Panc1 (cell line): ENCODE measurements around the gene ASPHD1. TPM values are rescaled to one million over a fixed set of nuclear protein-coding genes. Genes with fewer than 3 reads are reported as not detected.

Experiments used
- ATAC-seq: fragments of 200-7000 bp; cut with Tn5 transposase; 2 replicates; pipeline ENCODE4 v1.9.1; 2020; ENCODE audit warnings: mild to moderate bottlenecking, moderate library complexity
- BruUV-seq: library from RNA; stranded (reverse); fragments of 400-500 nt; replicated peaks from 2 replicates; lab custom pipeline; 2021; lab: Mats Ljungman, UMichigan
- CTCF ChIA-PET: fragments of 300-600 bp; sonication (Branson Sonifier 250); formaldehyde crosslinking; loops from one replicate; lab custom pipeline; 2022; ENCODE audit warnings: antibody characterized with exemption; lab: Charles Lee
- POLR2A ChIA-PET: fragments of 300-600 bp; sonication (Branson Sonifier 250); formaldehyde crosslinking; loops from one replicate; lab custom pipeline; 2022; ENCODE audit warnings: antibody characterized with exemption; lab: Charles Lee
- DNase-seq: peaks from one replicate; pipeline ENCODE4 v3.0.0-alpha.2; 2010; ENCODE audit warnings: low read depth, low spot score
- H3K27ac ChIP-seq: 2 replicates; pipeline ENCODE4 v1.5.1; 2011; ENCODE audit warnings: mild to moderate bottlenecking, low read length, inconsistent platforms
- H3K27me3 ChIP-seq: fragments of 200-500 bp; sonication (Bioruptor generic); 2 replicates; pipeline ENCODE4 v1.6.0; 2014; ENCODE audit warnings: low read length, inconsistent platforms; ENCODE audit not compliant: control insufficient read depth, insufficient read depth
- H3K36me3 ChIP-seq: fragments of 200-500 bp; sonication (Bioruptor generic); 2 replicates; pipeline ENCODE4 v1.5.1; 2014; ENCODE audit warnings: inconsistent platforms, mild to moderate bottlenecking, low read length, moderate library complexity; ENCODE audit not compliant: control insufficient read depth, insufficient read depth
- H3K4me1 ChIP-seq: 2 replicates; pipeline ENCODE4 v1.5.1; 2011; ENCODE audit warnings: inconsistent platforms, mild to moderate bottlenecking, low read length, moderate library complexity; ENCODE audit not compliant: control insufficient read depth, insufficient read depth
- H3K4me3 ChIP-seq, 2 experiments: 2 replicates each; pipeline ENCODE4 v1.5.1; 2011 to 2012; ENCODE audit warnings: low read depth in 2 of 2, low read length in 2 of 2, mild to moderate bottlenecking in 2 of 2, inconsistent platforms in 1 of 2, moderate library complexity in 1 of 2
- H3K9me3 ChIP-seq: fragments of 200-500 bp; sonication (Bioruptor generic); 2 replicates; pipeline ENCODE4 v1.5.1; 2014; ENCODE audit warnings: low read depth, mild to moderate bottlenecking, inconsistent platforms, low read length, moderate library complexity; ENCODE audit not compliant: control insufficient read depth, insufficient read depth
- POLR2AphosphoS5 ChIP-seq: IDR thresholded peaks from 2 replicates; pipeline ENCODE4 v1.6.1; 2012; ENCODE audit warnings: mild to moderate bottlenecking, low read depth, low read length, moderate library complexity
- SIN3A ChIP-seq: IDR thresholded peaks from 2 replicates; pipeline ENCODE4 v1.6.1; 2012; ENCODE audit warnings: low read depth, mild to moderate bottlenecking, low read length, moderate library complexity, borderline replicate concordance; ENCODE audit not compliant: insufficient read depth
- TCF7L2 ChIP-seq: IDR thresholded peaks from 2 replicates; pipeline ENCODE4 v1.6.1; 2011; ENCODE audit warnings: mild to moderate bottlenecking, low read depth, low read length, inconsistent platforms
- in situ Hi-C: cut with HindIII; loops from 2 replicates; pipeline ENCODE4 v1.10.0; 2016; ENCODE audit warnings: low sequenced_read_pairs, low pct_unique_long_range_greater_than_20kb
- intact Hi-C: fragments of 100-400 bp; cut with micrococcal nuclease; formaldehyde crosslinking; loops from one replicate; pipeline ENCODE4 v1.10.0; 2022; ENCODE audit not compliant: unreplicated experiment
- total RNA-seq: library from RNA; stranded (reverse); gene quantifications from one replicate; pipeline ENCODE4 v1.2.1, GENCODE V29; 2021; ENCODE audit not compliant: unreplicated experiment
- TF ChIP-seq, protein P1 (sequence below), 2 experiments: IDR thresholded peaks; 2 replicates each; pipeline ENCODE4 v1.6.1; 2011 to 2012; ENCODE audit warnings: low read depth in 2 of 2, control low read depth in 1 of 2, low read length in 1 of 2, mild to moderate bottlenecking in 1 of 2, moderate library complexity in 1 of 2; ENCODE audit not compliant: insufficient read depth in 1 of 2
- TF ChIP-seq, protein P2 (sequence below): fragments of 450-650 bp; IDR thresholded peaks from 2 replicates; pipeline ENCODE4 v1.5.1; 2017; ENCODE audit warnings: mild to moderate bottlenecking

Gene ASPHD1
- total RNA-seq, 1 experiment from 2014 or later: 87.0 TPM

DNA sequence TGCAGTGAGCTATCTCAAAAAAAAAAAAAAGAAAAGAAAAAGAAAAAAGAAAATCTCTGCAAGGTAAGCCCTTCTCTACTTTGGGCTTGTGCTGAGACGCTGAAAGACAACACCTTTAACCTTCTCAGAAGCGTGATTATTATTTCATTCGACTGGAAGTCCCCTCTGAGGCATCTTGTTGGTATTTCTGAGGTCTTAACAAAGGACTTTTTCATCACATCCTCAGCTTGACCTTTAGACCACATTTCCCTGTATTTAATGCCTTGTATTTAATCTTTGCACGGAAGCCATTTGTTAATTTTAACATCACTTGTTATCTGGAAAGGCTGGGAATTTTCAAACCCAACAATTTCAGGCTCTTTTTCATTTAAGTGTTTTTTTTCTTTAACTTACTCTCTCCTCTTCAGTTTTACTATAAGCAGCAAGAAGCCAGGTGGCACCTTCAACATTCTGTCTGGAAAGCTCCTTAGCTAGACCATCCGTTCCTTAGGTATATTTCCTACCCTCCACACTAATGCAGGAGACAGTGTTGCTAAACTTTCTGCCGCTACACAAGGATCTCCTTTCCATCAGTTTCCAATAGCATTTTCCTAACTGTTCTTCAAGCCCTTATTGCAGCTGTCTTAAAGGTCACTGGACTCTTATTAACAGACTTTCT lies 15.4 kb downstream of the ASPHD1 start:
- TF ChIP-seq, protein P1, sequence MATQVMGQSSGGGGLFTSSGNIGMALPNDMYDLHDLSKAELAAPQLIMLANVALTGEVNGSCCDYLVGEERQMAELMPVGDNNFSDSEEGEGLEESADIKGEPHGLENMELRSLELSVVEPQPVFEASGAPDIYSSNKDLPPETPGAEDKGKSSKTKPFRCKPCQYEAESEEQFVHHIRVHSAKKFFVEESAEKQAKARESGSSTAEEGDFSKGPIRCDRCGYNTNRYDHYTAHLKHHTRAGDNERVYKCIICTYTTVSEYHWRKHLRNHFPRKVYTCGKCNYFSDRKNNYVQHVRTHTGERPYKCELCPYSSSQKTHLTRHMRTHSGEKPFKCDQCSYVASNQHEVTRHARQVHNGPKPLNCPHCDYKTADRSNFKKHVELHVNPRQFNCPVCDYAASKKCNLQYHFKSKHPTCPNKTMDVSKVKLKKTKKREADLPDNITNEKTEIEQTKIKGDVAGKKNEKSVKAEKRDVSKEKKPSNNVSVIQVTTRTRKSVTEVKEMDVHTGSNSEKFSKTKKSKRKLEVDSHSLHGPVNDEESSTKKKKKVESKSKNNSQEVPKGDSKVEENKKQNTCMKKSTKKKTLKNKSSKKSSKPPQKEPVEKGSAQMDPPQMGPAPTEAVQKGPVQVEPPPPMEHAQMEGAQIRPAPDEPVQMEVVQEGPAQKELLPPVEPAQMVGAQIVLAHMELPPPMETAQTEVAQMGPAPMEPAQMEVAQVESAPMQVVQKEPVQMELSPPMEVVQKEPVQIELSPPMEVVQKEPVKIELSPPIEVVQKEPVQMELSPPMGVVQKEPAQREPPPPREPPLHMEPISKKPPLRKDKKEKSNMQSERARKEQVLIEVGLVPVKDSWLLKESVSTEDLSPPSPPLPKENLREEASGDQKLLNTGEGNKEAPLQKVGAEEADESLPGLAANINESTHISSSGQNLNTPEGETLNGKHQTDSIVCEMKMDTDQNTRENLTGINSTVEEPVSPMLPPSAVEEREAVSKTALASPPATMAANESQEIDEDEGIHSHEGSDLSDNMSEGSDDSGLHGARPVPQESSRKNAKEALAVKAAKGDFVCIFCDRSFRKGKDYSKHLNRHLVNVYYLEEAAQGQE (IDR thresholded peaks at IDR 0.05; ENCODE audit: insufficient read depth in 1 of 2, low read depth in 2 of 2, low read length in 1 of 2): no peak
- TF ChIP-seq POLR2AphosphoS5 (no peak), TCF7L2 (no peak), SIN3A (no peak)
- TF ChIP-seq, protein P2, sequence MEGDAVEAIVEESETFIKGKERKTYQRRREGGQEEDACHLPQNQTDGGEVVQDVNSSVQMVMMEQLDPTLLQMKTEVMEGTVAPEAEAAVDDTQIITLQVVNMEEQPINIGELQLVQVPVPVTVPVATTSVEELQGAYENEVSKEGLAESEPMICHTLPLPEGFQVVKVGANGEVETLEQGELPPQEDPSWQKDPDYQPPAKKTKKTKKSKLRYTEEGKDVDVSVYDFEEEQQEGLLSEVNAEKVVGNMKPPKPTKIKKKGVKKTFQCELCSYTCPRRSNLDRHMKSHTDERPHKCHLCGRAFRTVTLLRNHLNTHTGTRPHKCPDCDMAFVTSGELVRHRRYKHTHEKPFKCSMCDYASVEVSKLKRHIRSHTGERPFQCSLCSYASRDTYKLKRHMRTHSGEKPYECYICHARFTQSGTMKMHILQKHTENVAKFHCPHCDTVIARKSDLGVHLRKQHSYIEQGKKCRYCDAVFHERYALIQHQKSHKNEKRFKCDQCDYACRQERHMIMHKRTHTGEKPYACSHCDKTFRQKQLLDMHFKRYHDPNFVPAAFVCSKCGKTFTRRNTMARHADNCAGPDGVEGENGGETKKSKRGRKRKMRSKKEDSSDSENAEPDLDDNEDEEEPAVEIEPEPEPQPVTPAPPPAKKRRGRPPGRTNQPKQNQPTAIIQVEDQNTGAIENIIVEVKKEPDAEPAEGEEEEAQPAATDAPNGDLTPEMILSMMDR: no peak

DNA sequence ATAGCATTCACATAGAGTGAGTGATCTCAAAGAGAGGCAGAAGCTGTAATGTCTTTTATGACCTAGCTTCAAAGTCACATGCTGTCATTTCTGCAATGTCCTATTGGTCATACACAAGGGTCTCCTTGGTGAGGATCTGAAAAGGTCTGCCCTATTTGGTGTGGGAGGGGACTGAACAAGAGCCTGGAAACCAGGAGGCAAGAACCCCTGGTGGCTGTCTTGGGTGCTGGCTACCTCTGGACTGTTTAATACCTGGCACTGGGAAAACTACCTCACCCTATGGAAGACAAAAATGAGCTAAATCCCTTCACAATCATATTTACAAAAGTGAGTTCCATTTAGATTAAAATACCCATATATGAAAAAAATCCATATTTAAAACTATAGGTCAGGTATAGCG lies 16.7 kb downstream of the ASPHD1 start:
- in situ Hi-C loops (no loop called here), intact Hi-C loops (loop anchor here (10.0 kb wide), 1 partner anchor 108 kb away; the partner anchor contains the start of gene C16orf92)
- Histone ChIP-seq H3K9me3 (no peaks in the 10 kb centered on the region), H3K36me3 (peaks cover 11% of the 10 kb centered on the region; the same call in 1 of the 2 replicates), H3K27me3 (no peaks in the 10 kb centered on the region), H3K27ac (no peak overlapping the region), H3K4me1 (no peaks in the 10 kb centered on the region), H3K4me3 (no peak overlapping the region)
- BruUV-seq: no TSS peak
- DNase-seq (no peak), ATAC-seq (peak; percentile 22; the same call in 1 of the 2 replicates)
- TF ChIP-seq POLR2AphosphoS5 (no peak), SIN3A (no peak), TCF7L2 (no peak)
- TF ChIP-seq, protein P1 (IDR thresholded peaks at IDR 0.05; ENCODE audit: insufficient read depth in 1 of 2, low read depth in 2 of 2, low read length in 1 of 2): no peak
- TF ChIP-seq, protein P2: no peak
- ChIA-PET CTCF (interaction anchor here (0.6 to 1.5 kb wide), 3 partner anchors 13 to 45 kb away, joined by 4 to 9 read pairs (median 5); partner anchors contain the start of gene TMEM219), POLR2A (interaction anchor here (1.0 kb wide), 1 partner anchor 56 kb away, joined by 5 read pairs; no protein-coding TSS in a partner anchor)

More for the DNA sequence above, 15.4 kb downstream of the ASPHD1 start:
- TSS peak; percentile 48 for BruUV-seq
- Histone ChIP-seq H3K27ac (no peak overlapping the region), H3K9me3 (no peaks in the 10 kb centered on the region), H3K36me3 (peaks cover 11% of the 10 kb centered on the region; the same call in 1 of the 2 replicates), H3K4me3 (no peak overlapping the region), H3K27me3 (no peaks in the 10 kb centered on the region), H3K4me1 (no peaks in the 10 kb centered on the region)
- no peak for DNase-seq
- no peak for ATAC-seq
- in situ Hi-C loops (no loop called here), intact Hi-C loops (loop anchor here (10.0 kb wide), 1 partner anchor 109 kb away; the partner anchor contains the start of gene C16orf92)
- ChIA-PET CTCF (interaction anchor here (0.6 kb wide), 1 partner anchor 13 kb away, joined by 4 read pairs; no protein-coding TSS in a partner anchor), POLR2A (no interaction called here)
